Osteoblast (primary cell): ENCODE results near the gene PRSS36. TPM values are rescaled to one million over a fixed set of nuclear protein-coding genes. Genes with fewer than 3 reads are reported as not detected.
A peak's percentile ranks its signal among the peaks of the same experiment; 100 is the strongest.
"Not testable (repeated sequence)": the region's sequence is repeated elsewhere in the genome, so short reads cannot be mapped to it uniquely, and the experiment has no call there.

Experiments
- DNase-seq: peaks from one replicate; pipeline ENCODE4 v3.0.0; 2011; ENCODE audit warnings: low spot score, mixed read lengths; ENCODE audit not compliant: insufficient read length; ENCODE audit errors: missing footprints
- H2AFZ ChIP-seq: 2 replicates; pipeline ENCODE4 v1.6.0; 2011; ENCODE audit warnings: mild to moderate bottlenecking, low read length
- H3K27ac ChIP-seq: 2 replicates; pipeline ENCODE4 v1.5.1; 2011; ENCODE audit warnings: mild to moderate bottlenecking, low read depth, low read length, moderate library complexity
- H3K27me3 ChIP-seq: 2 replicates; pipeline ENCODE4 v1.6.0; 2012; ENCODE audit warnings: mild to moderate bottlenecking, control low read depth, inconsistent platforms, low read length, moderate library complexity; ENCODE audit not compliant: insufficient read depth
- H3K36me3 ChIP-seq: 2 replicates; pipeline ENCODE4 v1.5.1; 2011; ENCODE audit warnings: mild to moderate bottlenecking, low read length, control low read depth, moderate library complexity; ENCODE audit not compliant: insufficient read depth
- H3K4me1 ChIP-seq: 2 replicates; pipeline ENCODE4 v1.5.1; 2011; ENCODE audit warnings: mild to moderate bottlenecking, low read length, control low read depth, moderate library complexity; ENCODE audit not compliant: insufficient read depth
- H3K4me2 ChIP-seq: 2 replicates; pipeline ENCODE4 v1.6.0; 2011; ENCODE audit warnings: mild to moderate bottlenecking, low read length; ENCODE audit not compliant: insufficient read depth
- H3K4me3 ChIP-seq: fragments of 200-600 bp; sonication (generic); 3 replicates; pipeline ENCODE4 v1.5.1; 2012; ENCODE audit warnings: mild to moderate bottlenecking, low read length, inconsistent platforms; ENCODE audit not compliant: insufficient read depth
- H3K79me2 ChIP-seq: 2 replicates; pipeline ENCODE4 v1.6.0; 2012; ENCODE audit warnings: mild to moderate bottlenecking, low read length, control low read depth, inconsistent platforms; ENCODE audit not compliant: insufficient read depth
- H3K9me3 ChIP-seq: 2 replicates; pipeline ENCODE4 v1.5.1; 2011; ENCODE audit warnings: low read depth, low read length, control low read depth
- H4K20me1 ChIP-seq: 2 replicates; pipeline ENCODE4 v1.6.0; 2012; ENCODE audit warnings: mild to moderate bottlenecking, low read length, control low read depth; ENCODE audit not compliant: insufficient read depth
- total RNA-seq: library from RNA; depleted of rRNA; stranded (reverse); fragments of >200 nt; gene quantifications from 2 replicates; pipeline ENCODE4 v1.2.3, GENCODE V29; 2012
- TF ChIP-seq, protein P1 (sequence below): IDR thresholded peaks from 2 replicates; pipeline ENCODE4 v1.5.1; 2011; ENCODE audit warnings: mild to moderate bottlenecking, low read depth, low read length, moderate library complexity; ENCODE audit errors: extremely low read depth

The PRSS36 gene
- total RNA-seq, 1 donor = not detected

DNA sequence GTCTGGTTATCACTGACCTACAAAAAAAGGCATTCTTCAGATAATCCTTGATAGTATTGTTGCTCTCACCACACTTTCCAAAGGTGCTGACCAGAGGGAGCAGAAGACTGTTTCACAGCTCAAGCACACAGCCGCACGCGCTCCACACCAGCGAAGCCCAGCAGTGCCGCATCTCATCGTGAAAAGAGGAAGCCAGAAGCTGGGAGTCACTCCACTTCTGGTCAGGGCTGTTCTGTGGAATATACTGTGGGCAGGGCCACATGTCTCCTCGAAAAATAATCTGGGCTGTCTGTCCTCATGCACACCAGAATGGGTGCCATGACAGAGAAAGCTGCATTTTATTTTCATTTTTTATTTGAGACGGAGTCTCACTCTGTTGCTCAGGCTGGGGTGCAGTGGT, 7.3 kb upstream of the PRSS36 start:
- no peaks in the 10 kb centered on the region for H3K36me3 ChIP-seq
- H3K9me3 ChIP-seq = no peaks in the 10 kb centered on the region
- H3K4me2 ChIP-seq = no peak overlapping the region
- H3K27ac ChIP-seq = no peak overlapping the region
- no peaks in the 10 kb centered on the region for H3K79me2 ChIP-seq
- no peak for DNase-seq
- TF ChIP-seq, protein P1, sequence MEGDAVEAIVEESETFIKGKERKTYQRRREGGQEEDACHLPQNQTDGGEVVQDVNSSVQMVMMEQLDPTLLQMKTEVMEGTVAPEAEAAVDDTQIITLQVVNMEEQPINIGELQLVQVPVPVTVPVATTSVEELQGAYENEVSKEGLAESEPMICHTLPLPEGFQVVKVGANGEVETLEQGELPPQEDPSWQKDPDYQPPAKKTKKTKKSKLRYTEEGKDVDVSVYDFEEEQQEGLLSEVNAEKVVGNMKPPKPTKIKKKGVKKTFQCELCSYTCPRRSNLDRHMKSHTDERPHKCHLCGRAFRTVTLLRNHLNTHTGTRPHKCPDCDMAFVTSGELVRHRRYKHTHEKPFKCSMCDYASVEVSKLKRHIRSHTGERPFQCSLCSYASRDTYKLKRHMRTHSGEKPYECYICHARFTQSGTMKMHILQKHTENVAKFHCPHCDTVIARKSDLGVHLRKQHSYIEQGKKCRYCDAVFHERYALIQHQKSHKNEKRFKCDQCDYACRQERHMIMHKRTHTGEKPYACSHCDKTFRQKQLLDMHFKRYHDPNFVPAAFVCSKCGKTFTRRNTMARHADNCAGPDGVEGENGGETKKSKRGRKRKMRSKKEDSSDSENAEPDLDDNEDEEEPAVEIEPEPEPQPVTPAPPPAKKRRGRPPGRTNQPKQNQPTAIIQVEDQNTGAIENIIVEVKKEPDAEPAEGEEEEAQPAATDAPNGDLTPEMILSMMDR = no peak
- no peak overlapping the region for H3K4me3 ChIP-seq
- peaks cover 3% of the 10 kb centered on the region for H3K27me3 ChIP-seq
- H4K20me1 ChIP-seq = no peaks in the 10 kb centered on the region
- no peaks in the 10 kb centered on the region for H3K4me1 ChIP-seq
- H2AFZ ChIP-seq = peak overlapping the region; percentile 56

DNA sequence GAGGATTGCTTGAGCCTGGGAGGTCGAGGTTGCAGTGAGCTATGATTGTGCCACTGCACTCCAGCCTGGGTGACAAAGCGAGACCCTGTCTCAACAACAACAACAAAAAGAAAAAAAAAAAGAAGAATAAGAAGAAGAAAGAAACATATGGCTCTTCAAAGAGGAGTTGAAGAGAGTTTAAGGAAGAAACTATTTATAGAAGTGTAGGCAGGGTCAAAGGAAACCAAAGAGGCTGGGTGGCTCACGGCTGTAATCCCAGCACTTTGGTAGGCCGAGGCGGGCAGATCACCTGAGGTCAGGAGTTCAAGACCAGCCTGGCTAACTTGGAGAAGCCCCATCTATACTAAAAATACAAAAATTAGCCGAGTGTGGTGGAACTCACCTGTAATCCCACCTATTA, 1.1 kb upstream of the PRSS36 start:
- not testable (repeated sequence) for H2AFZ ChIP-seq, H3K4me3 ChIP-seq, H3K4me2 ChIP-seq, H3K9me3 ChIP-seq, H3K36me3 ChIP-seq, H4K20me1 ChIP-seq, H3K79me2 ChIP-seq, H3K4me1 ChIP-seq, H3K27ac ChIP-seq
- H3K27me3 ChIP-seq = peaks cover 28% of the 10 kb centered on the region
- DNase-seq = peak; percentile 8

DNA sequence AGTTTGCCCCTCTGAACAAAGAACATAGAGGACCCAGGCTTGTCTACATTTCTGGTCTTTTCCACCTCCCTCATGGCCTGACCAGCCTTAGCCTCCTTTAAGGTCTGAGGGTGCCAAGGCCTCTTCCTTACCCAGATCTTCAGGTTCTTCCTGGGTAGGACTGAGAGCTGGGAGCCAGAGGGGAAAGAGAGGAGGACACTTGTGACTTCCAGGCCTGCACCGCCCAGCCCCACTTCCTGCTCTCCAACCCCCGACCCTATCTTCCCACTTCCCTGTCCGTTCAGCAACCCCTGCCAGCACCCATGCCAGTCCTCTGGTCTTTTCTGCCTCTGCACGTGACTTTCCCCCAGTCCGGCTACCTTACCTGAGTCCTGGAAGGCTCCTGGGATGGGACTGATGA, 534 bp downstream of the PRSS36 start:
- no peak overlapping the region for H3K4me2 ChIP-seq
- H3K27ac ChIP-seq = no peak overlapping the region
- H3K9me3 ChIP-seq = no peaks in the 10 kb centered on the region
- TF ChIP-seq, protein P1 = no peak
- no peaks in the 10 kb centered on the region for H3K79me2 ChIP-seq
- no peak overlapping the region for H2AFZ ChIP-seq
- H3K4me3 ChIP-seq = no peak overlapping the region
- DNase-seq = peak; percentile 51
- H3K4me1 ChIP-seq = no peaks in the 10 kb centered on the region
- peaks cover 30% of the 10 kb centered on the region for H3K27me3 ChIP-seq
- H3K36me3 ChIP-seq = no peaks in the 10 kb centered on the region
- no peaks in the 10 kb centered on the region for H4K20me1 ChIP-seq

DNA sequence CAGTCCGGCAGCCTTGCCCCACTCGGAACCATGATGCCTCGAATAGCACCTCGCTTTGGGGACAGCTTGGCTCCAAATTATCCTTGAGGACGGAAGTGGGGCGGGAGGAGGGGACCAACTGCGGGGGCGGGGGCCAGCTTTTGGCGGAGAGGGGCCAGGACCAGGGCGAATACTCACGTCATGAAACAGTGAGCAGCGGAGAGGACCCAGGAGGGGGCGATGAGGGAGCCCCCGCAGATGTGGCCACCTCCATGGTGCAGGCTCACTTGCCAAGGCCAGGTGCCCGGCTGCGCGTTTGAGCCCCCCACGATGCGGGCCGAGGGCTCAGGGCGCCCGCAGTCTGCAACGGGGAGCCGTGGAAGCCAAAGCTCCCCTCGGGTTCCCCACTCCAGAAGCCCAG, 970 bp downstream of the PRSS36 start:
- Histone ChIP-seq H3K4me1 (no peaks in the 10 kb centered on the region), H3K27ac (no peak overlapping the region), H3K27me3 (peaks cover 30% of the 10 kb centered on the region), H2AFZ (no peak overlapping the region), H3K4me2 (no peak overlapping the region), H3K36me3 (no peaks in the 10 kb centered on the region), H3K4me3 (no peak overlapping the region), H4K20me1 (no peaks in the 10 kb centered on the region), H3K79me2 (no peaks in the 10 kb centered on the region), H3K9me3 (no peaks in the 10 kb centered on the region)
- peak; percentile 3 for DNase-seq
- TF ChIP-seq, protein P1 = no peak
